H54 (cell line): ENCODE results near the gene COG5.

Experiments
- DNase-seq: peaks from one replicate; pipeline ENCODE4 v3.0.0; 2011; ENCODE audit warnings: low spot score, mixed read lengths; ENCODE audit not compliant: insufficient read length
- FAIRE-seq: peaks from 3 replicates; lab custom pipeline; 2011; peaks lifted over from hg19 to GRCh38; lab: Jason Lieb, UNC
- POLR2A ChIP-seq: IDR thresholded peaks from 2 replicates; pipeline ENCODE4 v1.6.1; 2011; ENCODE audit warnings: low read depth, mild to moderate bottlenecking, low read length

COG5 gene

GRCh38 chr7:107471292-107472070 is 92.2 kb downstream of the COG5 start:
- FAIRE-seq, result no peak

GRCh38 chr7:107469929-107470328 is 93.8 kb downstream of the COG5 start, which contains the start of gene GPR22:
Gene GPR22, plus strand, starts transcription at chr7:107470057. Its CDS starts 4,004 bp downstream, at chr7:107474061.
- DNase-seq (no peak), FAIRE-seq (no peak)
- no peak for TF ChIP-seq POLR2A

More at GRCh38 chr7:107471292-107472070, 92.2 kb downstream of the COG5 start:
- TF ChIP-seq POLR2A, result no peak
- DNase-seq, result no peak

GRCh38 chr7:107468824-107469223 is 94.9 kb downstream of the COG5 start:
- FAIRE-seq, result no peak
- TF ChIP-seq POLR2A, result no peak
- DNase-seq, result no peak

GRCh38 chr7:107467972-107468371 is 95.7 kb downstream of the COG5 start:
- no peak for DNase-seq
- no peak for FAIRE-seq

GRCh38 chr7:107464666-107465226 is 99.0 kb downstream of the COG5 start:
- no peak for TF ChIP-seq POLR2A
- FAIRE-seq (peak; percentile 30), DNase-seq (no peak)

More at GRCh38 chr7:107467972-107468371, 95.7 kb downstream of the COG5 start:
- no peak for TF ChIP-seq POLR2A

GRCh38 chr7:107463139-107464078 is 100.3 kb downstream of the COG5 start:
- peak; percentile 95 for FAIRE-seq
- peak; percentile 17 for DNase-seq
- no peak for TF ChIP-seq POLR2A

- DNase-seq, result no peak
Measured at GRCh38 chr7:107461938-107462533, 101.7 kb downstream of the COG5 start.

GRCh38 chr7:107453388-107453787 is 110.3 kb downstream of the COG5 start:
- no peak for TF ChIP-seq POLR2A
- DNase-seq, result no peak
- no peak for FAIRE-seq

More at GRCh38 chr7:107461938-107462533, 101.7 kb downstream of the COG5 start:
- peak; percentile 50 for FAIRE-seq
- no peak for TF ChIP-seq POLR2A

GRCh38 chr7:107450970-107451369 is 112.8 kb downstream of the COG5 start:
- FAIRE-seq (no peak), DNase-seq (no peak)
- no peak for TF ChIP-seq POLR2A

GRCh38 chr7:107446988-107447387 is 116.7 kb downstream of the COG5 start:
- TF ChIP-seq POLR2A, result no peak
- FAIRE-seq, result no peak
- no peak for DNase-seq

- no peak for TF ChIP-seq POLR2A
Measured at GRCh38 chr7:107446531-107446930, 117.2 kb downstream of the COG5 start.

GRCh38 chr7:107442678-107443077 is 121.0 kb downstream of the COG5 start:
- TF ChIP-seq POLR2A, result no peak
- FAIRE-seq (no peak), DNase-seq (no peak)

More at GRCh38 chr7:107446531-107446930, 117.2 kb downstream of the COG5 start:
- peak; percentile 96 for FAIRE-seq
- DNase-seq, result peak; percentile 12
